H9 (cell line): ENCODE measurements around the gene LPP. TPM values are rescaled to one million over a fixed set of nuclear protein-coding genes. Genes with fewer than 3 reads are reported as not detected.

Experiments
- DNase-seq: peaks from one replicate; pipeline ENCODE4 v3.0.0-alpha.2; 2017
- H2AFZ ChIP-seq: one replicate; pipeline ENCODE4 v1.6.1; 2013; ENCODE audit warnings: mild to moderate bottlenecking, low read length, control low read depth, moderate library complexity
- H2AK5ac ChIP-seq: 2 replicates; pipeline ENCODE4 v1.6.1; 2013; ENCODE audit warnings: low read length, control low read depth, mixed read lengths; ENCODE audit not compliant: insufficient read length
- H2BK120ac ChIP-seq: one replicate; pipeline ENCODE4 v1.6.1; 2013; ENCODE audit warnings: low read depth, mild to moderate bottlenecking, low read length, control low read depth, inconsistent platforms; ENCODE audit not compliant: poor library complexity, severe bottlenecking
- H2BK12ac ChIP-seq: 2 replicates; pipeline ENCODE4 v1.6.1; 2013; ENCODE audit warnings: low read length, control low read depth, mixed read lengths, low read depth; ENCODE audit not compliant: insufficient read length
- H2BK15ac ChIP-seq: 2 replicates; pipeline ENCODE4 v1.6.1; 2013; ENCODE audit warnings: low read depth, low read length, control low read depth
- H2BK20ac ChIP-seq: one replicate; pipeline ENCODE4 v1.6.1; 2013; ENCODE audit warnings: low read depth, mild to moderate bottlenecking, low read length, control low read depth, inconsistent platforms; ENCODE audit not compliant: poor library complexity, severe bottlenecking
- H2BK5ac ChIP-seq: 2 replicates; pipeline ENCODE4 v1.6.1; 2013; ENCODE audit warnings: low read length, control low read depth, mixed read lengths; ENCODE audit not compliant: insufficient read length
- H3K14ac ChIP-seq: 2 replicates; pipeline ENCODE4 v1.6.1; 2013; ENCODE audit warnings: low read length, control low read depth; ENCODE audit not compliant: insufficient read depth
- H3K18ac ChIP-seq: 2 replicates; pipeline ENCODE4 v1.6.1; 2013; ENCODE audit warnings: low read depth, mild to moderate bottlenecking, mixed read lengths, low read length, control low read depth; ENCODE audit not compliant: insufficient read length
- H3K23ac ChIP-seq: 2 replicates; pipeline ENCODE4 v1.6.1; 2013; ENCODE audit warnings: low read length, control low read depth, mixed read lengths, low read depth; ENCODE audit not compliant: insufficient read length
- H3K23me2 ChIP-seq: 2 replicates; pipeline ENCODE4 v1.6.1; 2013; ENCODE audit warnings: low read depth, mild to moderate bottlenecking, mixed read lengths, low read length, control low read depth; ENCODE audit not compliant: insufficient read length, poor library complexity, severe bottlenecking
- H3K27ac ChIP-seq: 2 replicates; pipeline ENCODE4 v1.5.1; 2013; ENCODE audit warnings: low read length, control low read depth, mixed read lengths, low read depth; ENCODE audit not compliant: insufficient read length
- H3K27me3 ChIP-seq: 2 replicates; pipeline ENCODE4 v1.6.1; 2013; ENCODE audit warnings: low read length, control low read depth, inconsistent platforms; ENCODE audit not compliant: insufficient read depth
- H3K4ac ChIP-seq: 2 replicates; pipeline ENCODE4 v1.6.1; 2013; ENCODE audit warnings: low read depth, mild to moderate bottlenecking, control low read depth, inconsistent platforms, low read length, moderate library complexity
- H3K4me1 ChIP-seq: 2 replicates; pipeline ENCODE4 v1.6.1; 2013; ENCODE audit warnings: low read length, control low read depth, inconsistent platforms; ENCODE audit not compliant: insufficient read depth
- H3K4me2 ChIP-seq: 2 replicates; pipeline ENCODE4 v1.6.1; 2013; ENCODE audit warnings: low read length, control low read depth, mixed read lengths; ENCODE audit not compliant: insufficient read length, insufficient read depth
- H3K56ac ChIP-seq: 2 replicates; pipeline ENCODE4 v1.6.1; 2013; ENCODE audit warnings: low read depth, mild to moderate bottlenecking, mixed read lengths, low read length, control low read depth; ENCODE audit not compliant: insufficient read length
- H3K79me1 ChIP-seq: 2 replicates; pipeline ENCODE4 v1.6.1; 2013; ENCODE audit warnings: low read depth, mild to moderate bottlenecking, moderate library complexity, low read length, control low read depth, inconsistent platforms; ENCODE audit not compliant: insufficient read depth, poor library complexity, severe bottlenecking
- H3K79me2 ChIP-seq: 2 replicates; pipeline ENCODE4 v1.6.1; 2013; ENCODE audit warnings: low read length, control low read depth, inconsistent platforms; ENCODE audit not compliant: insufficient read depth
- H3K9ac ChIP-seq: 2 replicates; pipeline ENCODE4 v1.6.1; 2013; ENCODE audit warnings: low read length, control low read depth, mixed read lengths; ENCODE audit not compliant: insufficient read length; ENCODE audit errors: extremely low read depth
- H3K9me3 ChIP-seq: one replicate; pipeline ENCODE4 v1.6.1; 2013; ENCODE audit warnings: low read depth, low read length, inconsistent platforms; ENCODE audit not compliant: control insufficient read depth
- H3T11ph ChIP-seq: one replicate; pipeline ENCODE4 v1.6.1; 2013; ENCODE audit warnings: mild to moderate bottlenecking, low read length, control low read depth, inconsistent platforms
- H4K20me1 ChIP-seq: one replicate; pipeline ENCODE4 v1.6.1; 2013; ENCODE audit not compliant: control insufficient read depth, insufficient read length, insufficient read depth
- H4K5ac ChIP-seq: 2 replicates; pipeline ENCODE4 v1.6.1; 2013; ENCODE audit warnings: low read depth, mild to moderate bottlenecking, mixed read lengths, low read length, control low read depth; ENCODE audit not compliant: insufficient read length
- H4K8ac ChIP-seq: replicated peaks from 2 replicates; pipeline ENCODE4 v1.6.1; 2013; ENCODE audit warnings: low read length, control low read depth, mixed read lengths, low read depth; ENCODE audit not compliant: insufficient read length
- H4K91ac ChIP-seq: 2 replicates; pipeline ENCODE4 v1.6.1; 2013; ENCODE audit warnings: low read depth, mild to moderate bottlenecking, moderate library complexity, mixed read lengths, low read length, control low read depth; ENCODE audit not compliant: insufficient read length
- H3K27ac Mint-ChIP-seq, 3 experiments: 2 replicates in 2 of 3; 3 replicates in 1 of 3; pipeline ENCODE4 v1.8.0; 2020 to 2021; ENCODE audit warnings: mixed read lengths in 3 of 3, mild to moderate bottlenecking in 1 of 3, moderate library complexity in 1 of 3
- H3K27me3 Mint-ChIP-seq: 2 replicates; pipeline ENCODE4 v1.8.0; 2021; ENCODE audit warnings: low read depth, mild to moderate bottlenecking, moderate library complexity, mixed read lengths
- H3K36me3 Mint-ChIP-seq, 3 experiments: 2 replicates in 2 of 3; 3 replicates in 1 of 3; pipeline ENCODE4 v1.8.0; 2020 to 2021; ENCODE audit warnings: low read depth in 3 of 3, mixed read lengths in 3 of 3; ENCODE audit not compliant: insufficient read depth in 1 of 3
- H3K4me1 Mint-ChIP-seq, 2 experiments: 2 replicates each; pipeline ENCODE4 v1.8.0; 2020; ENCODE audit warnings: mixed read lengths in 2 of 2
- H3K4me3 Mint-ChIP-seq, 2 experiments: 2 replicates in 1 of 2; 3 replicates in 1 of 2; pipeline ENCODE4 v1.8.0; 2020 to 2021; ENCODE audit warnings: mild to moderate bottlenecking in 2 of 2, mixed read lengths in 2 of 2, moderate library complexity in 1 of 2
- H3K9me3 Mint-ChIP-seq, 2 experiments: 2 replicates in 1 of 2; 3 replicates in 1 of 2; pipeline ENCODE4 v1.8.0; 2020; ENCODE audit warnings: mild to moderate bottlenecking in 2 of 2, mixed read lengths in 2 of 2, moderate library complexity in 1 of 2
- WGBS: extraction: QIAGEN DNeasy Blood & Tissue Kit; methylation state at CpG from one replicate; pipeline ENCODE4 v1.1.7; 2013; ENCODE audit warnings: missing lambda C conversion rate, low lambda C conversion rate, mixed read lengths; ENCODE audit not compliant: insufficient read length; ENCODE audit errors: extremely low coverage; 5-methylcytosine and 5-hydroxymethylcytosine counted together
- total RNA-seq: library from RNA; stranded (reverse); gene quantifications from 2 replicates; pipeline ENCODE4 v1.2.1, GENCODE V29; 2021
- TF ChIP-seq, protein P1 (sequence below): fragments of 200-600 bp; sonication (generic); conservative IDR thresholded peaks from 3 replicates; pipeline ENCODE4 v1.8.0; 2021; ENCODE audit warnings: antibody characterized with exemption, mild to moderate bottlenecking

Gene LPP
- total RNA-seq, 1 experiment from 2014 or later, result 64.6 TPM

DNA sequence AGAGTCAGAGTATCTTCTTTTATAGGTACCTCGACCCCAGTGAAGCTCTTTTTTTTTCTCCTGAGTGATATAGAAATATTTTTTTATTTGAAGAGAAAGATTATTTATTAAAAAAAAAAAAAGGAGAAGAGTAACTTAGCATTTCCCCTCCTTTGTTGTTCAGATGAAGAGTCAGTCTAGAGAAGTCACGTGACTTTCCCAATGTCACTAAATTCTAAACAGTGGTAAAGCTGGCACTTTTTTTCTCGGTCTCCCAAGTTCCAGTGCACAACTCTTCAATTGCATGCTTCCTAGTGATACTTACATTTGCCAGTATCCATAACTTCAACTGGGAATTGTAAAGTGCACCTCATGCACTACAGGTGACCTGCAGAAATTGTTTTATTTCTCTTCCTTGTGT, 448.7 kb downstream of the LPP start:
- no peak overlapping the region for H4K8ac ChIP-seq
- H2BK15ac ChIP-seq, result no peak overlapping the region
- H3K27ac ChIP-seq, result no peak overlapping the region
- H3K14ac ChIP-seq, result no peak overlapping the region
- no peak overlapping the region for H2BK120ac ChIP-seq
- Mint-ChIP-seq H3K9me3 (no peaks in the 10 kb centered on the region), H3K36me3 (no peaks in the 10 kb centered on the region), H3K27me3 (no peaks in the 10 kb centered on the region), H3K4me1 (peaks cover 4% of the 10 kb centered on the region in 2 experiments), H3K27ac (no peak overlapping the region), H3K4me3 (no peak overlapping the region)
- H2AK5ac ChIP-seq, result no peak overlapping the region
- no peak overlapping the region for H2BK12ac ChIP-seq
- H3K23ac ChIP-seq, result no peak overlapping the region
- no peak overlapping the region for H4K5ac ChIP-seq
- no peak for DNase-seq
- H3K27me3 ChIP-seq, result no peaks in the 10 kb centered on the region
- H3K56ac ChIP-seq, result no peak overlapping the region
- H2BK5ac ChIP-seq, result no peak overlapping the region
- no peak overlapping the region for H2AFZ ChIP-seq
- no peaks in the 10 kb centered on the region for H3K79me1 ChIP-seq
- no peak overlapping the region for H2BK20ac ChIP-seq
- no CpG with 5 or more reads among the region's 3 CpGs for whole genome bisulfite sequencing
- TF ChIP-seq, protein P1, sequence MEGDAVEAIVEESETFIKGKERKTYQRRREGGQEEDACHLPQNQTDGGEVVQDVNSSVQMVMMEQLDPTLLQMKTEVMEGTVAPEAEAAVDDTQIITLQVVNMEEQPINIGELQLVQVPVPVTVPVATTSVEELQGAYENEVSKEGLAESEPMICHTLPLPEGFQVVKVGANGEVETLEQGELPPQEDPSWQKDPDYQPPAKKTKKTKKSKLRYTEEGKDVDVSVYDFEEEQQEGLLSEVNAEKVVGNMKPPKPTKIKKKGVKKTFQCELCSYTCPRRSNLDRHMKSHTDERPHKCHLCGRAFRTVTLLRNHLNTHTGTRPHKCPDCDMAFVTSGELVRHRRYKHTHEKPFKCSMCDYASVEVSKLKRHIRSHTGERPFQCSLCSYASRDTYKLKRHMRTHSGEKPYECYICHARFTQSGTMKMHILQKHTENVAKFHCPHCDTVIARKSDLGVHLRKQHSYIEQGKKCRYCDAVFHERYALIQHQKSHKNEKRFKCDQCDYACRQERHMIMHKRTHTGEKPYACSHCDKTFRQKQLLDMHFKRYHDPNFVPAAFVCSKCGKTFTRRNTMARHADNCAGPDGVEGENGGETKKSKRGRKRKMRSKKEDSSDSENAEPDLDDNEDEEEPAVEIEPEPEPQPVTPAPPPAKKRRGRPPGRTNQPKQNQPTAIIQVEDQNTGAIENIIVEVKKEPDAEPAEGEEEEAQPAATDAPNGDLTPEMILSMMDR, result no peak
- H4K91ac ChIP-seq, result no peak overlapping the region
- H3K4me1 ChIP-seq, result no peaks in the 10 kb centered on the region
- H3T11ph ChIP-seq, result no peak overlapping the region
- no peaks in the 10 kb centered on the region for H3K79me2 ChIP-seq
- no peaks in the 10 kb centered on the region for H3K9me3 ChIP-seq
- H3K4ac ChIP-seq, result no peak overlapping the region
- H3K18ac ChIP-seq, result no peak overlapping the region
- no peaks in the 10 kb centered on the region for H4K20me1 ChIP-seq
- H3K4me2 ChIP-seq, result no peak overlapping the region
- H3K23me2 ChIP-seq, result no peaks in the 10 kb centered on the region
- no peak overlapping the region for H3K9ac ChIP-seq
